IMR-90 (cell line): ENCODE measurements around the gene TMIGD1. TPM values are rescaled to one million over a fixed set of nuclear protein-coding genes. Genes with fewer than 3 reads are reported as not detected.

Source experiments
- ATAC-seq: fragments of 200-7000 bp; cut with Tn5 transposase; 2 replicates; pipeline ENCODE4 v1.9.1; 2020; ENCODE audit warnings: low read depth, mild to moderate bottlenecking, moderate library complexity
- BruUV-seq: library from RNA; stranded (reverse); fragments of 400-500 nt; replicated peaks from 2 replicates; lab custom pipeline; 2021; lab: Mats Ljungman, UMichigan
- CTCF ChIA-PET: fragments of 300-600 bp; formaldehyde crosslinking; extraction: SDS; loops from one replicate; lab custom pipeline; 2021; ENCODE audit warnings: antibody characterized with exemption; lab: Yijun Ruan, JAX
- POLR2A ChIA-PET: fragments of 300-600 bp; sonication (Branson Sonifier 250); formaldehyde crosslinking; loops from one replicate; lab custom pipeline; 2022; ENCODE audit warnings: antibody characterized with exemption; ENCODE audit not compliant: unreplicated experiment; lab: Charles Lee
- DNase-seq: peaks from one replicate; pipeline ENCODE4 v3.0.0; 2013
- H2AFZ ChIP-seq: replicated peaks from 2 replicates; pipeline ENCODE3; 2013; ENCODE audit warnings: low read length, mild to moderate bottlenecking; ENCODE audit not compliant: poor library complexity
- H2AK5ac ChIP-seq: 2 replicates; pipeline ENCODE4 v1.6.1; 2013; ENCODE audit warnings: low read depth, low read length, inconsistent platforms
- H2AK9ac ChIP-seq: replicated peaks from 2 replicates; pipeline ENCODE3; 2013; ENCODE audit warnings: mild to moderate bottlenecking, low read depth, low read length, moderate library complexity; ENCODE audit not compliant: poor library complexity
- H2BK120ac ChIP-seq: 2 replicates; pipeline ENCODE4 v1.6.1; 2013; ENCODE audit warnings: low read depth, low read length, inconsistent platforms
- H2BK15ac ChIP-seq: 3 replicates; pipeline ENCODE4 v1.6.1; 2013; ENCODE audit warnings: low read depth, low read length, inconsistent platforms
- H2BK20ac ChIP-seq: 2 replicates; pipeline ENCODE4 v1.6.1; 2013; ENCODE audit warnings: low read depth, mild to moderate bottlenecking, inconsistent platforms, low read length, moderate library complexity
- H2BK5ac ChIP-seq: 2 replicates; pipeline ENCODE4 v1.6.1; 2013; ENCODE audit warnings: mild to moderate bottlenecking, low read depth, low read length, inconsistent platforms; ENCODE audit not compliant: poor library complexity, severe bottlenecking
- H3K14ac ChIP-seq: replicated peaks from 2 replicates; pipeline ENCODE4 v1.6.1; 2013; ENCODE audit warnings: low read depth, low read length, inconsistent platforms
- H3K18ac ChIP-seq: 2 replicates; pipeline ENCODE4 v1.6.1; 2013; ENCODE audit warnings: low read depth, low read length, control low read depth
- H3K23ac ChIP-seq: 2 replicates; pipeline ENCODE4 v1.6.1; 2013; ENCODE audit warnings: low read depth, low read length, inconsistent platforms
- H3K27ac ChIP-seq: 2 replicates; pipeline ENCODE4 v1.5.1; 2013; ENCODE audit warnings: mild to moderate bottlenecking, control low read depth, low read length; ENCODE audit not compliant: insufficient read depth
- H3K27me3 ChIP-seq: 2 replicates; pipeline ENCODE4 v1.6.1; 2013; ENCODE audit warnings: low read length; ENCODE audit not compliant: control insufficient read depth, insufficient read depth
- H3K36me3 ChIP-seq: 2 replicates; pipeline ENCODE4 v1.6.1; 2013; ENCODE audit warnings: low read length, mixed read lengths; ENCODE audit not compliant: control insufficient read depth, insufficient read depth
- H3K4ac ChIP-seq: 2 replicates; pipeline ENCODE4 v1.6.1; 2013; ENCODE audit warnings: low read depth, low read length, inconsistent platforms
- H3K4me1 ChIP-seq: 2 replicates; pipeline ENCODE4 v1.6.1; 2013; ENCODE audit warnings: low read length, mixed read lengths; ENCODE audit not compliant: control insufficient read depth, insufficient read depth
- H3K4me2 ChIP-seq: 2 replicates; pipeline ENCODE4 v1.6.1; 2013; ENCODE audit warnings: low read depth, mild to moderate bottlenecking, control low read depth, low read length, moderate library complexity
- H3K4me3 ChIP-seq: 2 replicates; pipeline ENCODE4 v1.5.1; 2013; ENCODE audit warnings: low read depth, mild to moderate bottlenecking, control low read depth, low read length, moderate library complexity; ENCODE audit not compliant: insufficient read depth
- H3K56ac ChIP-seq: 2 replicates; pipeline ENCODE4 v1.6.1; 2013; ENCODE audit warnings: low read length, inconsistent platforms; ENCODE audit not compliant: insufficient read depth; ENCODE audit errors: extremely low read depth
- H3K79me1 ChIP-seq, 2 experiments: 2 replicates each; pipeline ENCODE4 v1.6.1; 2013; ENCODE audit warnings: low read length in 2 of 2, inconsistent platforms in 1 of 2, low read depth in 1 of 2
- H3K9ac ChIP-seq: 2 replicates; pipeline ENCODE4 v1.6.1; 2013; ENCODE audit warnings: low read depth, low read length, control low read depth
- H3K9me1 ChIP-seq: 2 replicates; pipeline ENCODE4 v1.6.1; 2013; ENCODE audit warnings: low read length, inconsistent platforms; ENCODE audit not compliant: insufficient read depth
- H3K9me3 ChIP-seq: 2 replicates; pipeline ENCODE4 v1.6.1; 2013; ENCODE audit warnings: low read length; ENCODE audit not compliant: control insufficient read depth, insufficient read depth
- H4K20me1 ChIP-seq: 2 replicates; pipeline ENCODE4 v1.6.1; 2013; ENCODE audit warnings: low read length, inconsistent platforms; ENCODE audit not compliant: insufficient read depth
- H4K5ac ChIP-seq: 2 replicates; pipeline ENCODE4 v1.6.1; 2013; ENCODE audit warnings: mild to moderate bottlenecking, low read depth, low read length, control low read depth
- H4K8ac ChIP-seq, 2 experiments: 2 replicates each; pipeline ENCODE4 v1.6.1; 2013; ENCODE audit warnings: low read depth in 2 of 2, low read length in 2 of 2, control low read depth in 1 of 2, inconsistent platforms in 1 of 2
- H4K91ac ChIP-seq: 2 replicates; pipeline ENCODE4 v1.6.1; 2013; ENCODE audit warnings: low read depth, low read length, inconsistent platforms; ENCODE audit not compliant: insufficient read depth
- BHLHE40 ChIP-seq: fragments of 150-350 bp; IDR thresholded peaks from 2 replicates; pipeline ENCODE4 v1.6.1; 2016; ENCODE audit warnings: mild to moderate bottlenecking, low read depth, low read length
- CEBPB ChIP-seq: IDR thresholded peaks from 2 replicates; pipeline ENCODE4 v1.6.1; 2012; ENCODE audit warnings: low read depth, low read length, improper control_type of control experiment
- CHD1 ChIP-seq: IDR thresholded peaks from 2 replicates; pipeline ENCODE4 v1.6.1; 2012; ENCODE audit warnings: low read depth, low read length, improper control_type of control experiment
- ELK1 ChIP-seq: fragments of 150-350 bp; IDR thresholded peaks from 2 replicates; pipeline ENCODE4 v1.6.1; 2016; ENCODE audit warnings: low read depth, mild to moderate bottlenecking, low read length, moderate library complexity, borderline replicate concordance
- FOS ChIP-seq: fragments of 150-350 bp; IDR thresholded peaks from 2 replicates; pipeline ENCODE4 v1.6.1; 2016; ENCODE audit warnings: low read depth, low read length
- MAFK ChIP-seq: IDR thresholded peaks from 2 replicates; pipeline ENCODE4 v1.6.1; 2012; ENCODE audit warnings: low read depth, low read length, improper control_type of control experiment
- MAZ ChIP-seq: IDR thresholded peaks from 2 replicates; pipeline ENCODE4 v1.6.1; 2012; ENCODE audit warnings: low read depth, mild to moderate bottlenecking, low read length, improper control_type of control experiment, moderate library complexity, borderline replicate concordance
- MXI1 ChIP-seq: IDR thresholded peaks from 2 replicates; pipeline ENCODE4 v1.6.1; 2012; ENCODE audit warnings: low read depth, mild to moderate bottlenecking, low read length, moderate library complexity, borderline replicate concordance
- NFE2L2 ChIP-seq: fragments of 150-350 bp; IDR thresholded peaks from 2 replicates; pipeline ENCODE4 v1.6.1; 2016; ENCODE audit warnings: low read depth, mild to moderate bottlenecking, low read length
- POLR2A ChIP-seq: IDR thresholded peaks from 2 replicates; pipeline ENCODE4 v1.6.1; 2012; ENCODE audit warnings: mild to moderate bottlenecking, low read depth, low read length
- RAD21 ChIP-seq: IDR thresholded peaks from 2 replicates; pipeline ENCODE4 v1.6.1; 2012; ENCODE audit warnings: low read length, improper control_type of control experiment
- RCOR1 ChIP-seq: IDR thresholded peaks from 2 replicates; pipeline ENCODE4 v1.6.1; 2012; ENCODE audit warnings: mild to moderate bottlenecking, low read length, improper control_type of control experiment; ENCODE audit not compliant: insufficient replicate concordance
- RFX5 ChIP-seq: IDR thresholded peaks from 2 replicates; pipeline ENCODE4 v1.8.0; 2012; ENCODE audit warnings: low read depth, mild to moderate bottlenecking, low read length, moderate library complexity
- SMC3 ChIP-seq: fragments of 150-350 bp; IDR thresholded peaks from 2 replicates; pipeline ENCODE4 v1.6.1; 2016; ENCODE audit warnings: low read depth, mild to moderate bottlenecking, antibody characterized with exemption, low read length, moderate library complexity
- USF2 ChIP-seq: fragments of 150-350 bp; IDR thresholded peaks from 2 replicates; pipeline ENCODE4 v1.6.1; 2017; ENCODE audit warnings: mild to moderate bottlenecking, antibody characterized with exemption, low read length, low read depth
- WGBS, 2 experiments: methylation state at CpG; one replicate each; pipeline versions ENCODE4 v1.1.5 to v1.1.7; 2013; ENCODE audit warnings: missing lambda C conversion rate in 2 of 2; ENCODE audit not compliant: insufficient read length in 1 of 2; ENCODE audit errors: extremely low coverage in 2 of 2; 5-methylcytosine and 5-hydroxymethylcytosine counted together
- dilution Hi-C: fragments of 300-500 bp; cut with HindIII; formaldehyde crosslinking; loops from one replicate; pipeline ENCODE4 v1.14.3; 2018; ENCODE audit warnings: low sequenced_read_pairs; ENCODE audit not compliant: unreplicated experiment
- in situ Hi-C: fragments of 300-500 bp; cut with MboI; formaldehyde crosslinking; loops from 3 replicates; pipeline ENCODE4 v1.14.3; 2019; ENCODE audit warnings: low sequenced_read_pairs, inconsistent platforms, mixed read lengths
- intact Hi-C: fragments of 100-400 bp; cut with micrococcal nuclease; formaldehyde crosslinking; loops from 2 replicates; pipeline ENCODE4 v1.10.0; 2022
- polyA plus RNA-seq, 3 experiments: library from polyadenylated mRNA; depleted of rRNA; stranded (reverse); fragments of >200 nt; gene quantifications; 2 replicates each; pipeline ENCODE4 v1.2.3, GENCODE V29; 2012; ENCODE audit warnings: low replicate concordance in 1 of 3
- total RNA-seq: library from RNA; depleted of rRNA; stranded (reverse); fragments of >200 nt; gene quantifications from 2 replicates; pipeline ENCODE4 v1.2.3, GENCODE V29; 2012
- TF ChIP-seq, protein P1 (sequence below): conservative IDR thresholded peaks from 2 replicates; pipeline ENCODE4 v1.5.1; 2012; ENCODE audit warnings: mild to moderate bottlenecking, low read depth, low read length, improper control_type of control experiment

Gene TMIGD1
- total and polyA plus RNA-seq, 2 of the 4 experiments (the other 2 are of a cell fraction) = not detected

- no peak for ATAC-seq
- H2AFZ ChIP-seq = no peak overlapping the region
- no peaks in the 10 kb centered on the region for H4K20me1 ChIP-seq
- CTCF ChIA-PET = interaction anchor here (0.7 kb wide), 1 partner anchor 16 kb away, joined by 4 read pairs; no protein-coding TSS in a partner anchor
- no peak overlapping the region for H3K27ac ChIP-seq
- no peak overlapping the region for H3K4me2 ChIP-seq
- 100% methylated on average over 1 of the region's 3 CpGs; no CpG with 5 or more reads in 1 of the 2 experiments for WGBS, 2 experiments
- peaks cover 21% of the 10 kb centered on the region for H3K36me3 ChIP-seq
- no peak overlapping the region for H2BK5ac ChIP-seq
- H3K4ac ChIP-seq = no peak overlapping the region
- TF ChIP-seq SMC3 (no peak), RAD21 (no peak), RCOR1 (no peak), ELK1 (no peak), USF2 (no peak), BHLHE40 (no peak), POLR2A (no peak), FOS (no peak), MAFK (no peak), CHD1 (no peak), CEBPB (no peak), MAZ (no peak), MXI1 (no peak), RFX5 (no peak), NFE2L2 (no peak)
- TF ChIP-seq, protein P1, sequence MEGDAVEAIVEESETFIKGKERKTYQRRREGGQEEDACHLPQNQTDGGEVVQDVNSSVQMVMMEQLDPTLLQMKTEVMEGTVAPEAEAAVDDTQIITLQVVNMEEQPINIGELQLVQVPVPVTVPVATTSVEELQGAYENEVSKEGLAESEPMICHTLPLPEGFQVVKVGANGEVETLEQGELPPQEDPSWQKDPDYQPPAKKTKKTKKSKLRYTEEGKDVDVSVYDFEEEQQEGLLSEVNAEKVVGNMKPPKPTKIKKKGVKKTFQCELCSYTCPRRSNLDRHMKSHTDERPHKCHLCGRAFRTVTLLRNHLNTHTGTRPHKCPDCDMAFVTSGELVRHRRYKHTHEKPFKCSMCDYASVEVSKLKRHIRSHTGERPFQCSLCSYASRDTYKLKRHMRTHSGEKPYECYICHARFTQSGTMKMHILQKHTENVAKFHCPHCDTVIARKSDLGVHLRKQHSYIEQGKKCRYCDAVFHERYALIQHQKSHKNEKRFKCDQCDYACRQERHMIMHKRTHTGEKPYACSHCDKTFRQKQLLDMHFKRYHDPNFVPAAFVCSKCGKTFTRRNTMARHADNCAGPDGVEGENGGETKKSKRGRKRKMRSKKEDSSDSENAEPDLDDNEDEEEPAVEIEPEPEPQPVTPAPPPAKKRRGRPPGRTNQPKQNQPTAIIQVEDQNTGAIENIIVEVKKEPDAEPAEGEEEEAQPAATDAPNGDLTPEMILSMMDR = no peak
- POLR2A ChIA-PET = no interaction called here
- intact Hi-C loops (loop anchor here (5.0 kb wide), 1 partner anchor 88 kb away; no protein-coding TSS in a partner anchor), in situ Hi-C loops (no loop called here), dilution Hi-C loops (no loop called here)
- no peak overlapping the region for H2AK5ac ChIP-seq
- no peak overlapping the region for H2BK120ac ChIP-seq
- H3K23ac ChIP-seq = no peak overlapping the region
- no peak overlapping the region for H3K18ac ChIP-seq
- no peak overlapping the region for H4K91ac ChIP-seq
- no peak overlapping the region for H4K5ac ChIP-seq
- H3K4me3 ChIP-seq = no peak overlapping the region
- H3K9ac ChIP-seq = no peak overlapping the region
- no peak for DNase-seq
- no peak overlapping the region for H2AK9ac ChIP-seq
- H3K79me1 ChIP-seq = peaks cover 2 to 4% of the 10 kb centered on the region in 2 experiments; a peak in 2 of 4 replicates
- no peaks in the 10 kb centered on the region for H3K9me3 ChIP-seq
- no peak overlapping the region for H2BK20ac ChIP-seq
- peaks cover 4% of the 10 kb centered on the region; the same call in 1 of the 2 replicates for H3K9me1 ChIP-seq
- no peak overlapping the region for H3K14ac ChIP-seq
- no peak overlapping the region for H3K56ac ChIP-seq
- H4K8ac ChIP-seq = no peak overlapping the region
- no peak overlapping the region for H2BK15ac ChIP-seq
- no peaks in the 10 kb centered on the region; the same call in 1 of the 2 replicates for H3K4me1 ChIP-seq
- no TSS peak for BruUV-seq
- no peaks in the 10 kb centered on the region for H3K27me3 ChIP-seq
These were observed 59.0 kb downstream of the TMIGD1 start for GRCh38 chr17:30274887-30275286.
